ENCODE results near the gene MRPS16. TPM values are rescaled to one million over a fixed set of nuclear protein-coding genes. Genes with fewer than 3 reads are reported as not detected.

The MRPS16 gene
- total and polyA plus RNA-seq, 9 of the 15 experiments (the other 6 are each of a cell fraction or from before 2014, with no cell fraction given), result 65.0 to 239 (median 146) TPM

- no peak for TF ChIP-seq CHD7 (IDR thresholded peaks at IDR 0.05; ENCODE audit: low read depth, low read length)
- no peak for TF ChIP-seq FOXA1 (IDR thresholded peaks at IDR 0.05; ENCODE audit: borderline replicate concordance)
- peak; percentile 35 for TF ChIP-seq ZBTB2 (IDR thresholded peaks at IDR 0.05)
- TF ChIP-seq NR2F6 (CRISPR knock-in tag; IDR thresholded peaks at IDR 0.05), result peak; percentile 48; the same call in 1 of the 2 replicates
- no peak for TF ChIP-seq ARHGAP35 (IDR thresholded peaks at IDR 0.05; ENCODE audit: partially characterized antibody)
- peak; percentile 87; the same call in 1 of the 2 replicates for TF ChIP-seq THAP7 (CRISPR knock-in tag; IDR thresholded peaks at IDR 0.05)
- TF ChIP-seq ZC3H11A (IDR thresholded peaks at IDR 0.05; ENCODE audit: low read depth, low read length), result no peak
- no peak for TF ChIP-seq SP2 (IDR thresholded peaks at IDR 0.05; ENCODE audit: extremely low read depth, low read depth, low read length, poor library complexity, severe bottlenecking)
These were observed at the start of gene MRPS16 (continued) for GRCh38 chr10:73252445-73253224.
